ENCODE results near the gene MYO7B. TPM values are rescaled to one million over a fixed set of nuclear protein-coding genes. Genes with fewer than 3 reads are reported as not detected.
"Not testable (repeated sequence)": the region's sequence is repeated elsewhere in the genome, so short reads cannot be mapped to it uniquely, and the experiment has no call there.

Gene MYO7B
- total RNA-seq, 4 donors from 2014 or later: 0.07 to 0.83 (median 0.51) TPM; not detected in 1

- Histone ChIP-seq H3K4me1 (peaks cover 31 to 40% of the 10 kb centered on the region in 2 donors), H3K27ac (peak overlapping the region in 3 of 4 donors; percentile 25 to 53 (median 27)), H3K4me3 (no peak overlapping the region), H3K36me3 (no peaks in the 10 kb centered on the region), H3K9me3 (no peaks in the 10 kb centered on the region), H3K27me3 (no peaks in the 10 kb centered on the region)
- intact Hi-C loops (cut with DNase I; ENCODE audit: low total_unique reads): no loop called here
- ATAC-seq (peak in 1 of 2 donors; percentile 8), DNase-seq (no peak)
- no peak for TF ChIP-seq POLR2A (IDR thresholded peaks at IDR 0.05)
- TF ChIP-seq, protein P1, sequence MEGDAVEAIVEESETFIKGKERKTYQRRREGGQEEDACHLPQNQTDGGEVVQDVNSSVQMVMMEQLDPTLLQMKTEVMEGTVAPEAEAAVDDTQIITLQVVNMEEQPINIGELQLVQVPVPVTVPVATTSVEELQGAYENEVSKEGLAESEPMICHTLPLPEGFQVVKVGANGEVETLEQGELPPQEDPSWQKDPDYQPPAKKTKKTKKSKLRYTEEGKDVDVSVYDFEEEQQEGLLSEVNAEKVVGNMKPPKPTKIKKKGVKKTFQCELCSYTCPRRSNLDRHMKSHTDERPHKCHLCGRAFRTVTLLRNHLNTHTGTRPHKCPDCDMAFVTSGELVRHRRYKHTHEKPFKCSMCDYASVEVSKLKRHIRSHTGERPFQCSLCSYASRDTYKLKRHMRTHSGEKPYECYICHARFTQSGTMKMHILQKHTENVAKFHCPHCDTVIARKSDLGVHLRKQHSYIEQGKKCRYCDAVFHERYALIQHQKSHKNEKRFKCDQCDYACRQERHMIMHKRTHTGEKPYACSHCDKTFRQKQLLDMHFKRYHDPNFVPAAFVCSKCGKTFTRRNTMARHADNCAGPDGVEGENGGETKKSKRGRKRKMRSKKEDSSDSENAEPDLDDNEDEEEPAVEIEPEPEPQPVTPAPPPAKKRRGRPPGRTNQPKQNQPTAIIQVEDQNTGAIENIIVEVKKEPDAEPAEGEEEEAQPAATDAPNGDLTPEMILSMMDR (IDR thresholded peaks at IDR 0.05 in 4 of 5, conservative IDR thresholded peaks at IDR 0.05 in 1 of 5): no peak
- in situ Hi-C loops (cut with MboI; ENCODE audit: low sequenced_read_pairs in 4 of 4): no loop called here
Measured at GRCh38 chr2:127568128-127568527, 32.6 kb downstream of the MYO7B start.

DNA sequence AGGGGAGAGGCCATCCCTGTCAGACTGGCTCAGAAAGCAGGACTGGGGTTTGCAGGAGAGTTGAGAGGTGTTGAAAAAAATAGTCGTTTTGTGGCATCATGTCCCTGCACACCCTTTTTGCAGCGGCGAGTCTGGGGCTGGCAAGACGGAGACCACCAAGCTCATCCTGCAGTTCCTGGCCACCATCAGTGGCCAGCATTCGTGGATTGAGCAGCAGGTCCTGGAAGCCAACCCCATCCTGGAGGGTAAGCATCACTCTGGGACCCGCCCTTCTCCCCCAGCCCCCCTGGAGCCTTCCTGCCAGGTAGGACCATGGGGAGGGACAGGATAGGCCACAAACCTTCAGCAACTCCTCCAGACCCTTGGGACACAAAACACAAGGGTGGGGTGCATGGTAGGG lies 34.2 kb downstream of the MYO7B start:
- peaks cover 39 to 49% of the 10 kb centered on the region in 2 donors for H3K4me1 ChIP-seq
- in situ Hi-C loops (cut with MboI; ENCODE audit: low sequenced_read_pairs in 4 of 4): no loop called here
- no peaks in the 10 kb centered on the region for H3K36me3 ChIP-seq
- no peak for TF ChIP-seq POLR2A (IDR thresholded peaks at IDR 0.05)
- TF ChIP-seq, protein P1 (IDR thresholded peaks at IDR 0.05 in 4 of 5, conservative IDR thresholded peaks at IDR 0.05 in 1 of 5): no peak
- no peak overlapping the region for H3K4me3 ChIP-seq
- DNase-seq (no peak), ATAC-seq (no peak)
- no peaks in the 10 kb centered on the region for H3K27me3 ChIP-seq
- intact Hi-C loops (cut with DNase I; ENCODE audit: low total_unique reads): loop anchor here (5.0 to 10.0 kb wide), 2 partner anchors 42 to 285 kb away; partner anchors contain the start of genes IWS1 and POLR2D
- H3K27ac ChIP-seq: peak overlapping the region in 1 of 4 donors; percentile 25
- H3K9me3 ChIP-seq: no peaks in the 10 kb centered on the region

- DNase-seq (no peak), ATAC-seq (no peak)
- intact Hi-C loops (cut with DNase I; ENCODE audit: low total_unique reads) (loop anchor here (5.0 to 10.0 kb wide), 2 partner anchors 43 to 284 kb away; partner anchors contain the start of genes IWS1 and POLR2D), in situ Hi-C loops (cut with MboI; ENCODE audit: low sequenced_read_pairs in 4 of 4) (no loop called here)
- no peak overlapping the region for H3K27ac ChIP-seq
- H3K4me1 ChIP-seq: peaks cover 41 to 49% of the 10 kb centered on the region in 2 donors
- TF ChIP-seq, protein P1 (IDR thresholded peaks at IDR 0.05 in 4 of 5, conservative IDR thresholded peaks at IDR 0.05 in 1 of 5): no peak
- no peak for TF ChIP-seq POLR2A (IDR thresholded peaks at IDR 0.05)
- H3K4me3 ChIP-seq: no peak overlapping the region
- no peaks in the 10 kb centered on the region for H3K36me3 ChIP-seq
- no peaks in the 10 kb centered on the region for H3K9me3 ChIP-seq
- no peaks in the 10 kb centered on the region for H3K27me3 ChIP-seq
Measured at GRCh38 chr2:127570282-127571250, 35.1 kb downstream of the MYO7B start.

DNA sequence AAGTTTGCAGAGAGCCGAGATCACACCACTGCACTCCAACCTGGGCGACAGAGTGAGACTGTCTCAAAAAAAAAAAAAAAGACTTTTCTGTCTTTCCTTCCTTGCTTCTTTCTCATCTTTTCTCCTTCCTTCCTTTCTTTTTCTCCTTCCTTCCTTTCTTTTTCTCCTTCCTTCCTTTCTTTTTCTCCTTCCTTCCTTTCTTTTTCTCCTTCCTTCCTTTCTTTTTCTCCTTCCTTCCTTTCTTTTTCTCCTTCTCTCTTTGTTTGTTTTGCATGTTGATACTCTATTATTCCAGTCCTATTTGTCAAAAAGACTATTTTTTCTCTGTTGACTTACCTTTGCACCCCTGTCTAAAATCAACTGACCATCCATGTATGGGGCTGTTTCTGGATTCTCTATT lies 36.9 kb downstream of the MYO7B start:
- H3K9me3 ChIP-seq; DNase-seq; H3K27me3 ChIP-seq; in situ Hi-C loops (cut with MboI; ENCODE audit: low sequenced_read_pairs in 4 of 4); H3K4me3 ChIP-seq; H3K36me3 ChIP-seq; ATAC-seq; H3K27ac ChIP-seq: not testable (repeated sequence)
- intact Hi-C loops (cut with DNase I; ENCODE audit: low total_unique reads): loop anchor here (5.0 to 10.0 kb wide), 2 partner anchors 45 to 282 kb away; partner anchors contain the start of genes IWS1 and POLR2D
- peaks cover 55 to 59% of the 10 kb centered on the region in 2 donors for H3K4me1 ChIP-seq

DNA sequence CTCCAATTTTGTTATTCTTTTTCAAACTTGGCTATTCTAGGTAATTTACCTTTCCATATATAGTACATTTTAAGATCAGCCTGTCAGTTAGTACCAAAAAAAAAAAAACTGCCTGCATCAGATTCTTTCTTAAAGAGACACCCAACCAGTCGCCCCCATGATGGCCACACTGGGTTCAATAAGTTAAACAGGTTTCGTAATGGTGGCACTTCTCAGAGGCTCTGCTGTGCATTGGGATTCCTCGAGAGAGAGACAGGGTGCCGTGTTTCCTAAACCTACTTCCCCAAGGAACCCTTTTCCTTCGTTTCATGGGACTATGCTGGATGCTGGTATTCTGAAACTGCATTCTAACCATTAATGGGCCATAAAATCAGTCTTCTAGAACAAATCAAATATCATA lies 37.4 kb downstream of the MYO7B start:
- intact Hi-C loops (cut with DNase I; ENCODE audit: low total_unique reads) (loop anchor here (5.0 to 10.0 kb wide), 2 partner anchors 46 to 282 kb away; partner anchors contain the start of genes IWS1 and POLR2D), in situ Hi-C loops (cut with MboI; ENCODE audit: low sequenced_read_pairs in 4 of 4) (no loop called here)
- no peaks in the 10 kb centered on the region for H3K36me3 ChIP-seq
- H3K4me3 ChIP-seq: no peak overlapping the region
- no peak for DNase-seq
- no peaks in the 10 kb centered on the region for H3K27me3 ChIP-seq
- TF ChIP-seq POLR2A (IDR thresholded peaks at IDR 0.05): no peak
- TF ChIP-seq, protein P1 (IDR thresholded peaks at IDR 0.05 in 4 of 5, conservative IDR thresholded peaks at IDR 0.05 in 1 of 5): no peak
- H3K9me3 ChIP-seq: no peaks in the 10 kb centered on the region
- H3K4me1 ChIP-seq: peaks cover 53 to 59% of the 10 kb centered on the region in 2 donors
- H3K27ac ChIP-seq: no peak overlapping the region
- ATAC-seq: no peak
